HG03196 (cell line): ENCODE data around the gene PITPNB.

ENCODE experiments used
- ATAC-seq: cut with Tn5 transposase; IDR thresholded peaks from one replicate; pipeline ENCODE4 v1.9.1; 2021; ENCODE audit not compliant: unreplicated experiment

PITPNB gene

DNA sequence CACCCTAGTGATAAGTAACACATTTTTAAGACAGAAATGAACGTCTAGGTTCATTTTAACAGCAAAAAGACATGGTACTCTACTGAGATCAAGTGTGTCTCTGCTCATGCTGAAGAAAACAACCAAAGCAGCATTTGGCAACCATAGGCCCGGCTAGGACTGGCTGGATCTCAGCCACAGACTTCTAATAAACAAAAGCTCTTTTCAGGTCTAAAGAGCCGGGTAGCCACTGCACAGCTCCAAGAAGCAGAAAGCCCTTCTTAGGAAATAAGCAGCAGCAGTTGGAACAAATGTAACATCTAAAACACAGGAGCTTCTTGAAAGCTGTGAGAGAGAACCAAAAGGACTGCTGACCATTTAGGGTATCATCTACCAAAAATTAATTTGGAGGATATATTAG, 37.6 kb downstream of the PITPNB start:
- no peak for ATAC-seq

DNA sequence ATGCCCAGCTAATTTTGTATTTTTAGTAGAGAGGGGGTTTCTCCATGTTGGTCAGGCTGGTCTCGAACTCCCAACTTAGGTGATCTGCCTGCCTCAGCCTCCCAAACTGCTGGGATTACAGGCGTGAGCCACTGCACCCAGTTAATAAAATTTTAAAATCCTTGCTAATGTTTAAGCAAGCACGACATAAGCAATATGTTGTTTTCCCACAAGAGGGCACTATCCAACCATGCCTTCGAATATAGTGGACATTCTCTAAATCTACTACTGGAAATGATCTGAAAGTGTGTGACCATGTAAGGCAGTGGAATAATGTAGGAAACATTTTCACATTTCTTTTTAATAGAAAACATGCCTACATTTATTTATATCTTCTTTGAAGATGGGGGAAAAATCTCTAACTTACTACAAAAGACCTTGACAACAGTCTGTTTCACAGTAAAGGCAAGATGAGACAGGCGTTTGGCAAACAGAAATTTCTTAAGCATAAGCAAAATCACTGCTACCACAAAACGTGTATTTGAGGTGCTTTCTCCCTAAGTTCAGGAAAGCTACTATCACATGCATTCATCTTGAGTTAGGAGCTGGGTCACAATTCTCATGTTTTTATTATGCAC, 38.2 kb downstream of the PITPNB start:
- ATAC-seq: no peak

DNA sequence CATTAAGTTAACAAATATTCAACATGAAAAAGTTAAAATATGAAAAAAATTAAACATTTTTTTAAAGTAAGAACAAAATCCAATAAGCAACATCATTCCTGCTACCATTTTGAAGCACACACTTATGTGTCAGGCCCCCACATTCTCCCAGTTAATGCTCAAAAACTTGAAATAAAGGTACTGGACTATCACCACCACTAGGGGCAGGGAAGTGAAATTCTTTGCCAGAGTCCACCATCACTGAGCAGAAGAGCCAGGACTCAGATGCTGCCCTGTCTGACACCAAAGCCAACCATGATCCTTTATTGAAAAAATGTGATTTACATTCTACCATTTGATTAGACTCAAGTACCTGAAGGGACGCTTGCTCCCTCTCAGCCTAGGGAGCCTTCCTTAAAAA, 39.1 kb downstream of the PITPNB start:
- no peak for ATAC-seq

DNA sequence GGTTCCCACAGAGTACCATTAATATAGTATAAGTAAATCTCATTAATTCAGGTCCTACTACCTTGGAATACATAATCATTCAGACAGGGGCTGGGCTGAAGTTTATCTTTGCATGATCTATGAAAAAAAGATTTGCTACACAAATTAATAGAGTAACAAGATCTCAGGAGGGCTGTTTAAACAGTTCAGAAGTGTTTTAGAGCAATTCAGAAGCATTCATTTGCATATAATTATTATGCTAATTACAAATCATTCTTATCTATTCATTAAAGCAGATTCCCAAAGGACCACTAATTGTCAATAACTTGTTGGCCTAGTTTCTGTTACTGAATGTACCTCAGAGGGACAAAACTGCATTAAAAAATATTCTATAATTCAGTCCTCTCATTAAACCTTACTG, 40.5 kb downstream of the PITPNB start:
- ATAC-seq: no peak

DNA sequence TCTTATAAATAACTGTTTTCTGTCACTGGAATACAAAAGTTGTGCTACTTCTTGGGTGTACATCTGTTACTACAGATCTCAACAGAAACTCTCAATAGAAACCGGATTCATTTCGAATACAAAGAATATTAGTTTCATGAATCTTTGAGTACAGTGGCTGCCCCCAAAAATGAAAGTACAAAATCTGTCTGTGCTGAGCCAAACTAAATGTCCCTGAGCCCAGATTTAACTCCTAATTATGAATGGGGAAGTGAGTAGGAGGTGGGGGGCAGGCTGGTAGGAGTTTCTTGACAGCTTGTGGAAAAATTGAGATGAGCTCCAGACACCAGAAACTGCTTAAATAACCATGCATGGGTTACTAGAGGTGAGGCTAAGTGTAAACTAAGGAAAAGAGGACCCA, 41.6 kb downstream of the PITPNB start:
- no peak for ATAC-seq

DNA sequence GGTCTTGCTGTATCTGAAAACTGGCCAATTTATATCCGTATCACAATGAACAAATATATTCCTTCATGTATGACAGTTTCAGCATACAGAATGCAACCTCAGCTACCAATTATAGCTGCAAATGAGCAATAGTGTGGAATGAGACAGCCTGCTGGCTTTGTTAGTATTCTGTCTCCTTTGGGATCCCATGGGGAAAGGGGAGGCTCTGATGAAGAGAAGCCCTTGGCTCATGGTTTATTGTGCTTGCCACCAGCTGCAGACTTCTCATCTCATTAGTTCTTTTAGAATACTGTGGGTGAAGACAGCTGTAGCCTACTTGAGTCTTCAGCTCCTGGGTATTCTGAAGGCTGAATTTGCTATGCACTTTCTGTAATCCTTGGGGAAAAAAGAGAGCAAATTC, 42.4 kb downstream of the PITPNB start:
- no peak for ATAC-seq

DNA sequence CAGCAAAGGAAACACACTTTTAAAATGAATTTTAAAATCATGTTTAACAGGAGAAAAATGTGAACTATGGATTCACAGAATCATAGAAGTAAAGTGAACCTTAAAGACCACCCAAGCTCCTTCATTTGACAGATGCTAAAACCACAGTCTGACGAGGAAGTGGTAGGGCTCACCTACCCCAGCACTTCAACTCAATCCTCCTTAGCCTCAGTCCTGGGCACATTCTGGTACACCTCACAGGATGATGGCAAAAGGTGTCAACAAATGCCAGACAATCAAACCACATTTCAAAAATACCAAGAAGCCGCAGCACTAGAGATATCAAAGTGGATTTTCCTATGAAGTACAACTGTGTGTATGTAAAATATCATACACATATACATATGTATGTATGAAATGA, 43.1 kb downstream of the PITPNB start:
- ATAC-seq: no peak

DNA sequence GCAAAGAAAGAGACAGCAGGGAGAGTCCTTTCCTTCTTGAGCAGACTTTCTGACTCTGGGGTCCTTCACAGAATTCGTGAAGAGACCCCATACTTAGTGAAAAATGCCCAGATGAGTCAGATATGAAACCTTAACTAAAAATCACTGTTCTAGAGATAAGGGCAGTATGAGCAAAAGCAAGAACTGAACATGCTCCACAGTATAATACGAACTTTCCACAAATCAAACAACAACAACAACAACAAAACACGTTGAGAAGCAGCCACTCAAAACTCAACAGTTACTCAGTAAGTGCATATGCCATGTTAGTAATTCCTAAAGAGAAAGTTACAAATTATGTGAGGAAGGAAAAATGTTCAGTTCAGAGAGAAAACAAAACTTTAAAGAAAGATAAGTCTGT, 44.3 kb downstream of the PITPNB start:
- no peak for ATAC-seq

DNA sequence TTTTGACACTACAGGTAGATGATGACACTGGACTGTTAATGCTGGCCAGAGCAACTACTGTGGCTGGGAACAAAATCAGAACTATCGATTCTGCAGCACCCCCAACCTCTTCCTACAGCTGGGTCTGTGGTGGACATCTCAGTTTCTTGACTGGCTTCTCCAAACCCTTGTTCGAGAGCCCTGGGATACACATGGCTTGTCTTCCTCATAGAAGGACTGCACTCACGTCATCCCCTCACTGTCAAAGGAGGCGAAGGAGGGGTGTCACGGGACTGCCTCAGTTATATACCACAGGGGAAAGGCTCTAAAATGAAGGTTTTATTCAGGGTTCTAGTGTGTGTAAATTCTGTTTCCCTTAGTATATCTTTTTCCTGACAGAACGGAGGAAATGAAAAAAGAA, 44.9 kb downstream of the PITPNB start:
- ATAC-seq: no peak

DNA sequence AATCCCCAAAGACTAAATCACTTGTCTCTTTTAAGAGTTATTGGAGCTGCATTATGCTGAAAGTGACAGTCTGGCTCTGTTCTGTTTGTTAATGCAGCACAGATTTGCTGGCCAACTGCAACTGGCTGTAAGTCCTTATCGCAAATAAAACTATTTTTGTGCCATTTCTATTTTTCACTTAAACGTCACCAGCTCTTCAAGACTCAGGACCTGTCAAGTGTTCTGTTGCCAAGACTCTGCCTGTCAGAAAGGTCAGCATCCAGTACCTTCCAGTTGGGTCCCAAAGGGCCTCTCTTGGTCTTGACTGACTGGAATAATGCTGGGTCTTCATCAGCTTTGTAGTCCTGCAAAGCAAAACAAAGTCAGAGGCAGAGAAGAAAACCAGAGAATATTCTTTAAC, 45.6 kb downstream of the PITPNB start:
- no peak for ATAC-seq

DNA sequence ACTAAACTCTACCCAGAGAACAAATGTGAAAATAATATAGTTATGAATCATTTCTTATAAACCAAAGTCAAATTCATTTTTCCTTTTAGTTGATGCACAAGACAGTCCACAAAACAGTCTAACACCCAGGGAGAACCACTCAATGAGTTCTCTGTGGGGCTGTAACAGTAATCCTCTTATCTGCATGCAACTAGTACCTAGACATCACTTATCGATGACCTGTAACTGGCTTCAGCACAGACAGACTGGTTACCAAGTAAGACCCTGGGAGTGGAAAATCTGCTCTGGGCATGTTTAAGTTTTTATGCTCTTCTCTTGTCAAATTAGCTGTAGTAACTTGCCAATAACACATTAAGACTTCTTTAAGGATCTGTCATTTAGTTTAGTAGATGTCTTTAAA, 46.6 kb downstream of the PITPNB start:
- ATAC-seq: no peak

DNA sequence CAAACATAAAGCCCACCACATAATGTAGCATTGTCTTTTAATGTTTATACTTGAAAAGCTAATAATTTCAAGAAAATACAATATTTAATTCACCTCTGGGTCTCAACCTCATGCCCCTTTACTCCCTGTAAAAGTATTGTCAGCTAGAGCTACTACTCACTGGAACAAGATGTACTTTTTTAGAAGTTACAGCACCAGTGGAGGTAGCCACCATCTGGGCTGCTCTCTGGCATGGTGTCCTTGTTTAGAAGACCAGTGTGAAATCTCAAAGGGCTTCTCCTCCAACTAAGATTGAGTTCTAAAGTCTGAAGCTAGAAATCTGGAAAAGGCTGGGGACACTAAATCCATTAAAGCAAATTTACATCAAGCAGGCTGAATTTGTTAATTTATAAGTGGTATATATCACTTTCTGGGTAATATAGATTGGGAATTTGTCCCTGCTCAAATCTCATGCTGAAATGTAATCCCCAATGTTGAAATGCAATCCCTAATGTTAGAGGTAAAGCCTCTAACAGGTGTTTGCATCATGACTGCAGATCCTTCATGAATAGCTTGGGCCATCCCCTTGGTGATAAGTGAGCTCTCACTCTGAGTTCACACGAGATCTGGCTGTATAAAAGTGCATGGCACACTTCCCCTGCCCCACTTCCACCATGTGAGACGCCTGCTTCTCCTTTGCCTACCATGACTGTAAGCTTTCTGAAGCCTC, 47.6 kb downstream of the PITPNB start:
- ATAC-seq: no peak

DNA sequence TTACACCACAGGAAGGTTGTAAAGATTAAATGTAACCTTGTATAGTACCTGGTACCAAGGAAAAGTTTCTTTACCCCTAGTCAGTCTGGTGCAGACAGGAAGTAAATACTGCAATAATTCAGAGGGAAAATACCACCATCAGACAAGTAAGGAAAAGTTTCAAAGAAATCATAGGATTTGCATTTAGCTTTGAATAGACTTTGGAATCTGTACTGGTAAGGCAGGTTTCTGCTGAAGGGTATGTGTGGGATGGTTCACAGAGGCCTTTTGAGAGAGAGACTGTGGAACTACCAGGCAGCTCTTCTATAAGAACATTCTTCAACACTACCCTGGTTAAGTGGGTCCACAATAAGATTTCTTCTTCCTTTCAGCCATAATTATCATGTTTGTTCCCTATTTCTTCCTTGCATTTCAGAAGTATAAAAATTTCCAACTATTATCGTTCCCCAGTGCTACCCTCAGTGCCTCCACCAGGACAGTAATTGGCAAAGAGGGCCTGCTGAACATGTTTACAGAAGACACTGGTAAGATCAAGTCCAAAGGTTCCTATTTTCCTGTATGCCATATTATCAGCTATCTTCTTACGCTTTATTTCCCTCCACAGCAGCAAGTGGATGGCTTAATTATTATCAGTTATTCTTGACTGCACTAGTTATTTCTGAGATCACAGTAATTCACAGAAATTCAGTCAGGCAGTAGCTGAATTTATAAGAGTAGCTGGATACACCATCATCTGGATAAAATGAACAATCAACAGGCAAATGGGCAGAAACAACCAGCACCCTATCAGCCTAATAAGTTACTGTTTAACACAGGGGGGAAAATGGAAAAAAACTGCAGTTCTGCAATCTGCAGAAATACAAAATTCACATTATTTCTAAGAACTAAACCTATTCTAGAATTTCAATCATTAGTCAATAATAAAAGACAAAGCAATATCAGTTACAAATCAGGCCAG, 48.5 kb downstream of the PITPNB start:
- no peak for ATAC-seq

DNA sequence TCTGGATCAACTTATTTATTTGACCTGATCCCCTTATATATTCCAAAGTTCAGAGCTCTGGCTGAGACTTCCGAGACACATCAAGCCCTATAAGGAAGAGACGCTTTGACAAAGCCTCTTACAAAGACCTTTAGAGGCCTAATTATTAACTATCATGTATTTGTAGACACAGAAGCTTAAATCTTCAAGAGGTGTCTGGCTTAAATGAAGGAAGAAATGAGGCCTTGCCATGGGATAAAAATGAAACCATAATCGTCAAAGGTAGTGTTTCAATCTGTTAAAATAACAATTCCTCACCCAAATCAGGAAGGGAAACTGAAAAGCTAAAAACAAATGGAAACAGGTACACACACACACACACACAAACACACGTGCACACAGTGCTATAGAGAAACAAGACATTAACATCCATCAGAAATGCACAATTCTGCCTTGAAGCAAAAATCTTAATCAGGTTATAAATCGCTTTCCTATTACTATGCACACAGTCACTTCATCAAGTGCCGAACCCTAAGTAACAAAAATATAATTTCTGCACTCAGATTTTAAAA, 50.2 kb downstream of the PITPNB start:
- no peak for ATAC-seq

DNA sequence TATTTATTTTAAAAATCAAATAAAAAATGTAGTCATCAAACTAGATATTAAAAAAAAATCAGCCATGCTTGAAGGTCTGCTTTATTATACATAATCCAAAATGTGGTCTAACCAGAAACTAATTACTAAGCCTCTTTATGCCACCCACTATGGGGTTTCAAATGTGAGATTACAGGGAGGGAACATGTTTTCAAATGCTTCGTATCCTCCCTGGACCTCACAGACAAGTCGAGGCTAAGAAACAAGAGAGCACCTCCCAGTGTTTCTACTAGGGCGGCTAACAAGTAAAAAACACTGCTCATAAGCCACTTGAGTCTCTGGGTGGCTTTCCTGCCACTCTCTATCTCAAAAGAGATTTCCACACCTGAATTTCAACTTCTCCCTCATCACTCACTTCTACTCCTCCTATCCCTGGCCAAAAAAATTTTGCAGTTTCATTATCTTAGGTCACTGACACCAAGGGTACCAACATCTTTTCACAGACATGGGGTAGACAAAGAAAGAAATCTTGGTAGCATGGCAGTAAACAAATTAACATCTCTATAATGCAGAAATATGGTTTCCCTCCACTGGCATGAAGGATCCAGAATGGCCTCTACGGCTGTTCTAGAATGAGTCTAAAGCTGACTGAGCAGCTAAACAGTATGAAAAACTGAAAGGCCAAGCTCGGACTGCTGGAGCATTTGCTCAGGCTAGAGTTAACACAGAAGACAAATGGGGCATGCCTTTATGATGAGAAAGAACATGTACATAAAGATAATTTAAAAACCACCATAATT, 50.9 kb downstream of the PITPNB start:
- ATAC-seq: no peak

DNA sequence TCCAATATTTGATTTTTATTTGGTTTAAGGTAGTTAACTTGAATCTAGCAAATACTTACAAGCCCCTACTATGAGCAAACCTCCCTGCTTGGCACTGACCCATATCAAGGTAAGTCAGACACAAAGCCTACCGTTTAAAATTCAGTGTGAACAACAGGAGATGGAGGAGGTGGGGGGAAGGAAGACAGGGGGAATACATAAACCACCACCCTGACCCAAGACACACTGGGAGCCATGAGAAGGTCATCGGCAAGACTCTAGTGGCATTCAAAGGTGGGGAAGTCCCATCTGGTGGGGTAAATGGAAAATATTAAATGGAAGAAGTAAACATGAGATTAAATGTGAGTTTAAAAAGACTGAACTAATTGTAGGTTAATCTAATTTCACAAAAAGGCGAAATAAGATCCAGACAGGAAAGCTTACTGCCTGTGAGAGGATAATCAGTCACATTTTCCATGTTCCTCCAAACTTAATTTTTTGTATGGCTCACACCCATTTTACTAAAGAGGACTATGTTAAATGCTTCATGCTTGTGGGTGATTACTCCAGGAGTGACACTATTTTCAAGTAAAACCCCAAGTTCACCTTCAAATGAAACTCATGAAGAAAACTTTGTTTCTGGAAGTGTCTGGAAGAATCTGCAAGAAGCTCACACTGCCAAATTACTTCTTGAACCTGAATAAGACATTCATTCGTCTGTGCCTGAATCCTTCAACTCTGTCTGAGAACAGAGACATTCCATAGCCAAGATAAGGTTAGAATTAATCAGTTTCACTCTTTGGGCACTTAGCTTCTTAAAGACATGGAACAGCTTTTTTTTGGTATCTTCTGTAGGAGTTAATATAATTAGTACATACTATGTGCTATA, 51.7 kb downstream of the PITPNB start:
- ATAC-seq: no peak

DNA sequence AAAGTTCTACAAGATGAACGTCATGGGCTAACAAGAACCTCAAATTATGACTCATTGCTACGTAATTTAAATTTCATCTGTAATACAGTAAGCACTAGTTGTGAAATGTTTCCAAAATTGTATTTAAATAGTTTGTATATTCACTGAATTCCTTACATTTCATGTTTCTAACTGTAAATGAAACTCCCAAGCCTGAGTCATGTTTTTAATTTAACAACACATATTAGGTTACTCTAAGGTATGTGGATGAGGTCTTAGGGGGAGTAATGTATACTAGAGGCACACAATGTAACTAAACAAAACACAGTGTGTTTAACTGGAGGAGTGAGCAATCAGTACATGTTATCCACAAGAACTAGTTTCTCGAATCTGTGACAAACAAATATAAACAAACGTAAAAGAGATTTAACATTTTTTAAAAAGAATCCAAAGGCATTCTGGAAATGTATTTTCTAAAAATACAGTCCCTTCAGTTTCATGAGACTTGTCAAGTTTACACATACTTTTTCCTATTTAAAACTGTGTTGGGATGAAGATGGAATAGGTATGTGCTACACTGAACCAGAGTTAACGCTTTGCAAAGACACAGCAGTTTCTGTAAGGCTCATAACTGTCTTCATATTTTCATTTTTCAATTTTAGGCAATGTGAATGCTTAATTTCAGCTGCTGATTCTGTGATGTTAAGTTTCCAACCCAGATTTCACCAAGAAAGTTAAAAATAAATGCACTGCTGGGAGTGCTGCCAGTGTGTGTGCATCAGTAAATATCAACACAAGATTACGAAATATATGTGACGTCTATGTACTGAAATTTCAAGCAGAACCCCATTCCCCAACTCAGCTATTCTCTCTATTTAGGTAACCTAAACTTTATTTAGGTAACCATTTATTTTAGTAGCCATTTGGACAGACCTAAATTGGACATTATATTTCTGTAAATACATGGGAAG, 52.6 kb downstream of the PITPNB start:
- ATAC-seq: no peak

DNA sequence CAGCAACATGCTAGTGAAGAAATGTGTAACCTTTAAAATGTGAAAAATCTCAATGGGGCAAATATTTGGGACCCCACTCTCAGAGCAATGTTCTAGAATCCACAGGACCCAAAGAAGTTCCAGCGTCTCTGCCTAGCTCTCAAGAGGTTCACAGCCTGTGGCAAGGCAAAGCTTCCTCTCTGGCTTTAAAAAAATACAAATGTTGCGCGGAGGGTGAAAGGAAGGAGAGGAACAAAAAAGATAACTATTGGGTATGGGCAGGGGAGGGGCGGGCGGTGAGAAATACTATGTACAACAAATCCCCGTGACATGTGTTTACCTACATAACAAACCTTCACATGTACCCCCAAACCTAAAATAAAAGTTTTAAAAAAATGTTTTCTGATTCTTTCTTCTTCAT, 53.6 kb downstream of the PITPNB start:
- ATAC-seq: no peak

DNA sequence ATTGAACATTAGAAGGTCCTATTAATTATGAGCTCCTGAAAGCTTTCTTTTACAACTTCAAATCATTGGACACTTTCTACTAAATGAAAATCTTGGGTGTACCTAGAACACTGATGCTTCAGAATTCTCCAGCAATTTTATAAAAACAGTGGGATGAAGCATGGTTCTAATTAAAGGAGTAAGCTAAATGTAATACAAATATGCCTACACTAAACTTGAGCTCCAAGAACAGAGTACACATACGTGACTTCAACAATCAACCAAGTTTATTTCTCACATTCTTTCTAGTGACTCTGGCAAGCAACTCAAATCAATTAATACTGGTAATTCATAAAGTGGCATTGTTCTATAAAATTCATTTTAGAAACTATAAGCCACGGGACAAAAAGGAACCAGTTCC, 55.5 kb downstream of the PITPNB start:
- no peak for ATAC-seq
